KBM-7 (cell line): ENCODE results near the gene TTI1.
"Not testable (repeated sequence)": the region's sequence is repeated elsewhere in the genome, so short reads cannot be mapped to it uniquely, and the experiment has no call there.

Source experiments
- DNase-seq: peaks from one replicate; pipeline ENCODE4 v3.0.0-alpha.2; 2015
- in situ Hi-C: fragments of 300-500 bp; cut with MboI; formaldehyde crosslinking; loops from 2 replicates; pipeline ENCODE4 v1.14.3; 2020; ENCODE audit warnings: low sequenced_read_pairs, low pct_unique_long_range_greater_than_20kb, mixed read lengths

The TTI1 gene

GRCh38 chr20:37977338-37977737 lies 55.9 kb downstream of the TTI1 start:
- no peak for DNase-seq
- in situ Hi-C loops: no loop called here

GRCh38 chr20:37976887-37977286 lies 56.4 kb downstream of the TTI1 start:
- in situ Hi-C loops: no loop called here

GRCh38 chr20:37973059-37973910 lies 60.0 kb downstream of the TTI1 start:
- in situ Hi-C loops: no loop called here

More at GRCh38 chr20:37976887-37977286, 56.4 kb downstream of the TTI1 start:
- no peak for DNase-seq

GRCh38 chr20:37972256-37973058 lies 60.8 kb downstream of the TTI1 start:
- DNase-seq: no peak
- in situ Hi-C loops: no loop called here

More at GRCh38 chr20:37973059-37973910, 60.0 kb downstream of the TTI1 start:
- DNase-seq: no peak

GRCh38 chr20:37971561-37972127 lies 61.6 kb downstream of the TTI1 start:
- in situ Hi-C loops: no loop called here
- DNase-seq: no peak

GRCh38 chr20:37970856-37971245 lies 62.4 kb downstream of the TTI1 start:
- in situ Hi-C loops: no loop called here

GRCh38 chr20:37969949-37970855 lies 63.1 kb downstream of the TTI1 start:
- in situ Hi-C loops: no loop called here
- no peak for DNase-seq

More at GRCh38 chr20:37970856-37971245, 62.4 kb downstream of the TTI1 start:
- DNase-seq: no peak

- no peak for DNase-seq
- in situ Hi-C loops: no loop called here
Observed at GRCh38 chr20:37968841-37969401, 64.3 kb downstream of the TTI1 start.

- DNase-seq, in situ Hi-C loops: not testable (repeated sequence)
Observed at GRCh38 chr20:37963483-37963882, 69.8 kb downstream of the TTI1 start.

- in situ Hi-C loops: no loop called here
- DNase-seq: no peak
Observed at GRCh38 chr20:37961066-37961465, 72.2 kb downstream of the TTI1 start.

- in situ Hi-C loops: no loop called here
- DNase-seq: no peak
Observed at GRCh38 chr20:37958856-37959520, 74.3 kb downstream of the TTI1 start.

- no peak for DNase-seq
- in situ Hi-C loops: no loop called here
Observed at GRCh38 chr20:37956107-37956585, 77.1 kb downstream of the TTI1 start.

GRCh38 chr20:37955511-37955910 lies 77.7 kb downstream of the TTI1 start:
- DNase-seq: no peak
- in situ Hi-C loops: no loop called here

GRCh38 chr20:37954626-37955025 lies 78.6 kb downstream of the TTI1 start:
- no peak for DNase-seq
- in situ Hi-C loops: no loop called here

- DNase-seq: no peak
- in situ Hi-C loops: no loop called here
Observed at GRCh38 chr20:37954190-37954589, 79.1 kb downstream of the TTI1 start.

GRCh38 chr20:37948956-37949355 lies 84.3 kb downstream of the TTI1 start:
- DNase-seq: no peak
- in situ Hi-C loops: no loop called here

GRCh38 chr20:37947943-37948342 lies 85.3 kb downstream of the TTI1 start:
- no peak for DNase-seq
- in situ Hi-C loops: no loop called here

- no peak for DNase-seq
- in situ Hi-C loops: no loop called here
Observed at GRCh38 chr20:37946946-37947345, 86.3 kb downstream of the TTI1 start.
